ENCODE data around the gene MROH2B. TPM values are rescaled to one million over a fixed set of nuclear protein-coding genes. Genes with fewer than 3 reads are reported as not detected.

MROH2B gene
- total RNA-seq, 1 experiment from 2014 or later = not detected

DNA sequence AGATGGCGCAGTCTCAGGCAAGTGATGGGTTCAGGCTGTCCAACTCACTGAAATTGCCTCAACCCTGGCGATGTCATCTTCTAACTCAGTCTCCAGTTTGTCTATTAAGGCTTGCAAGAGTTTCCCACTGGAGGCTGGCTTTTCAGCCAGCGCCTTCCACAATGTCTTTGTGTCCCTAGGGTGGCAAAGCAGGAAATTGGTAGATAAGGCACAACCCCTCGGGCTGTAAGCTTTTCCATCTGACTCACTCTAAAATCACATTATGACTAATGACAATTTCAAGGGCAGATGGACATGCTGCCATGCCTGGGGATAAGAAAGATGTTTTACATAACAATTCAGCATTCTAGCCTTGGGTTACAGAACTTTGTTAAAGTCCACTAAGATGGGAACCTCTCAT is 61.9 kb downstream of the MROH2B start:
- no TSS peak for BruUV-seq (replicated peaks)
- no peaks in the 10 kb centered on the region for H3K4me1 ChIP-seq (ENCODE audit: control insufficient read depth, insufficient read depth, low read length)
- in situ Hi-C loops (cut with HindIII; ENCODE audit: low pct_unique_long_range_greater_than_20kb, low sequenced_read_pairs) = no loop called here
- ATAC-seq = peak; percentile 71
- H3K27me3 ChIP-seq (ENCODE audit: control insufficient read depth, insufficient read depth, low read length) = no peaks in the 10 kb centered on the region
- H3K4me3 ChIP-seq (ENCODE audit: low read depth in 2 of 2, low read length in 2 of 2) = no peak overlapping the region
- ChIA-PET CTCF (no interaction called here), POLR2A (no interaction called here)
- H3K9me3 ChIP-seq (ENCODE audit: control insufficient read depth, insufficient read depth, low read depth, low read length) = no peaks in the 10 kb centered on the region
- no peaks in the 10 kb centered on the region for H3K36me3 ChIP-seq (ENCODE audit: control insufficient read depth, insufficient read depth, low read length)
- intact Hi-C loops (cut with micrococcal nuclease; ENCODE audit: unreplicated experiment) = no loop called here
- H3K27ac ChIP-seq (ENCODE audit: low read length) = no peak overlapping the region
- peak; percentile 18 for DNase-seq (ENCODE audit: low read depth, low spot score)
- TF ChIP-seq TCF7L2 (IDR thresholded peaks at IDR 0.05; ENCODE audit: low read depth, low read length) (no peak), SIN3A (IDR thresholded peaks at IDR 0.05; ENCODE audit: borderline replicate concordance, insufficient read depth, low read depth, low read length) (no peak), POLR2AphosphoS5 (IDR thresholded peaks at IDR 0.05; ENCODE audit: low read depth, low read length) (no peak)
- TF ChIP-seq, protein P1, sequence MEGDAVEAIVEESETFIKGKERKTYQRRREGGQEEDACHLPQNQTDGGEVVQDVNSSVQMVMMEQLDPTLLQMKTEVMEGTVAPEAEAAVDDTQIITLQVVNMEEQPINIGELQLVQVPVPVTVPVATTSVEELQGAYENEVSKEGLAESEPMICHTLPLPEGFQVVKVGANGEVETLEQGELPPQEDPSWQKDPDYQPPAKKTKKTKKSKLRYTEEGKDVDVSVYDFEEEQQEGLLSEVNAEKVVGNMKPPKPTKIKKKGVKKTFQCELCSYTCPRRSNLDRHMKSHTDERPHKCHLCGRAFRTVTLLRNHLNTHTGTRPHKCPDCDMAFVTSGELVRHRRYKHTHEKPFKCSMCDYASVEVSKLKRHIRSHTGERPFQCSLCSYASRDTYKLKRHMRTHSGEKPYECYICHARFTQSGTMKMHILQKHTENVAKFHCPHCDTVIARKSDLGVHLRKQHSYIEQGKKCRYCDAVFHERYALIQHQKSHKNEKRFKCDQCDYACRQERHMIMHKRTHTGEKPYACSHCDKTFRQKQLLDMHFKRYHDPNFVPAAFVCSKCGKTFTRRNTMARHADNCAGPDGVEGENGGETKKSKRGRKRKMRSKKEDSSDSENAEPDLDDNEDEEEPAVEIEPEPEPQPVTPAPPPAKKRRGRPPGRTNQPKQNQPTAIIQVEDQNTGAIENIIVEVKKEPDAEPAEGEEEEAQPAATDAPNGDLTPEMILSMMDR (IDR thresholded peaks at IDR 0.05) = no peak
- TF ChIP-seq, protein P2, sequence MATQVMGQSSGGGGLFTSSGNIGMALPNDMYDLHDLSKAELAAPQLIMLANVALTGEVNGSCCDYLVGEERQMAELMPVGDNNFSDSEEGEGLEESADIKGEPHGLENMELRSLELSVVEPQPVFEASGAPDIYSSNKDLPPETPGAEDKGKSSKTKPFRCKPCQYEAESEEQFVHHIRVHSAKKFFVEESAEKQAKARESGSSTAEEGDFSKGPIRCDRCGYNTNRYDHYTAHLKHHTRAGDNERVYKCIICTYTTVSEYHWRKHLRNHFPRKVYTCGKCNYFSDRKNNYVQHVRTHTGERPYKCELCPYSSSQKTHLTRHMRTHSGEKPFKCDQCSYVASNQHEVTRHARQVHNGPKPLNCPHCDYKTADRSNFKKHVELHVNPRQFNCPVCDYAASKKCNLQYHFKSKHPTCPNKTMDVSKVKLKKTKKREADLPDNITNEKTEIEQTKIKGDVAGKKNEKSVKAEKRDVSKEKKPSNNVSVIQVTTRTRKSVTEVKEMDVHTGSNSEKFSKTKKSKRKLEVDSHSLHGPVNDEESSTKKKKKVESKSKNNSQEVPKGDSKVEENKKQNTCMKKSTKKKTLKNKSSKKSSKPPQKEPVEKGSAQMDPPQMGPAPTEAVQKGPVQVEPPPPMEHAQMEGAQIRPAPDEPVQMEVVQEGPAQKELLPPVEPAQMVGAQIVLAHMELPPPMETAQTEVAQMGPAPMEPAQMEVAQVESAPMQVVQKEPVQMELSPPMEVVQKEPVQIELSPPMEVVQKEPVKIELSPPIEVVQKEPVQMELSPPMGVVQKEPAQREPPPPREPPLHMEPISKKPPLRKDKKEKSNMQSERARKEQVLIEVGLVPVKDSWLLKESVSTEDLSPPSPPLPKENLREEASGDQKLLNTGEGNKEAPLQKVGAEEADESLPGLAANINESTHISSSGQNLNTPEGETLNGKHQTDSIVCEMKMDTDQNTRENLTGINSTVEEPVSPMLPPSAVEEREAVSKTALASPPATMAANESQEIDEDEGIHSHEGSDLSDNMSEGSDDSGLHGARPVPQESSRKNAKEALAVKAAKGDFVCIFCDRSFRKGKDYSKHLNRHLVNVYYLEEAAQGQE (IDR thresholded peaks at IDR 0.05; ENCODE audit: insufficient read depth in 1 of 2, low read depth in 2 of 2, low read length in 1 of 2) = no peak

DNA sequence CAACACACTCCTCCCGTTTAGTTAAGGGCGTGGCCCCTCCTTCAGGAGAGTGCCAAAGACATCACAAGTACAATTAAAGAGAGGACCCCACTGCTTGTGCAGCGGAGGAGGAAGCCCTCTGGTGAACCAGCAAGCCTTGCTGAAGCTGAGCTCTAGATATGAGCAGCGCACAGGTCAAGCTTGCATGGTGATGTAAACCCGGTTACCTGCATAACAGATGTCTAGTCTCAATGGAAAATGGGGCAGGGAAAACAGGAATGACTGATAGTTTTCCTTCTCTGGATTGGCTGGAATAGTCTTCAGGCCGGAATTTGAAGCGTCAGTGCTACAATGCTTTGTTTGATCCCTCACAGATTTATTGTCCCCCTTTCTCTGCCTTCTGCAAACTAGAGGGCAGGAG is 66.2 kb downstream of the MROH2B start:
- in situ Hi-C loops (cut with HindIII; ENCODE audit: low pct_unique_long_range_greater_than_20kb, low sequenced_read_pairs) (no loop called here), intact Hi-C loops (cut with micrococcal nuclease; ENCODE audit: unreplicated experiment) (no loop called here)
- no TSS peak for BruUV-seq (replicated peaks)
- no peak for TF ChIP-seq POLR2AphosphoS5 (IDR thresholded peaks at IDR 0.05; ENCODE audit: low read depth, low read length)
- TF ChIP-seq TCF7L2 (IDR thresholded peaks at IDR 0.05; ENCODE audit: low read depth, low read length) = no peak
- TF ChIP-seq, protein P2 (IDR thresholded peaks at IDR 0.05; ENCODE audit: insufficient read depth in 1 of 2, low read depth in 2 of 2, low read length in 1 of 2) = no peak
- no peak for TF ChIP-seq SIN3A (IDR thresholded peaks at IDR 0.05; ENCODE audit: borderline replicate concordance, insufficient read depth, low read depth, low read length)
- TF ChIP-seq, protein P1 (IDR thresholded peaks at IDR 0.05) = no peak
- no peak overlapping the region for H3K4me3 ChIP-seq (ENCODE audit: low read depth in 2 of 2, low read length in 2 of 2)
- H3K9me3 ChIP-seq (ENCODE audit: control insufficient read depth, insufficient read depth, low read depth, low read length) = no peaks in the 10 kb centered on the region
- H3K36me3 ChIP-seq (ENCODE audit: control insufficient read depth, insufficient read depth, low read length) = no peaks in the 10 kb centered on the region
- no peak overlapping the region for H3K27ac ChIP-seq (ENCODE audit: low read length)
- ChIA-PET POLR2A (no interaction called here), CTCF (no interaction called here)
- DNase-seq (ENCODE audit: low read depth, low spot score) = no peak
- no peaks in the 10 kb centered on the region for H3K4me1 ChIP-seq (ENCODE audit: control insufficient read depth, insufficient read depth, low read length)
- no peaks in the 10 kb centered on the region for H3K27me3 ChIP-seq (ENCODE audit: control insufficient read depth, insufficient read depth, low read length)
- ATAC-seq = no peak

All from Panc1 (cell line).